ENCODE results near the gene DGCR6.
"Not testable (repeated sequence)": the region's sequence is repeated elsewhere in the genome, so short reads cannot be mapped to it uniquely, and the experiment has no call there.

Gene DGCR6

DNA sequence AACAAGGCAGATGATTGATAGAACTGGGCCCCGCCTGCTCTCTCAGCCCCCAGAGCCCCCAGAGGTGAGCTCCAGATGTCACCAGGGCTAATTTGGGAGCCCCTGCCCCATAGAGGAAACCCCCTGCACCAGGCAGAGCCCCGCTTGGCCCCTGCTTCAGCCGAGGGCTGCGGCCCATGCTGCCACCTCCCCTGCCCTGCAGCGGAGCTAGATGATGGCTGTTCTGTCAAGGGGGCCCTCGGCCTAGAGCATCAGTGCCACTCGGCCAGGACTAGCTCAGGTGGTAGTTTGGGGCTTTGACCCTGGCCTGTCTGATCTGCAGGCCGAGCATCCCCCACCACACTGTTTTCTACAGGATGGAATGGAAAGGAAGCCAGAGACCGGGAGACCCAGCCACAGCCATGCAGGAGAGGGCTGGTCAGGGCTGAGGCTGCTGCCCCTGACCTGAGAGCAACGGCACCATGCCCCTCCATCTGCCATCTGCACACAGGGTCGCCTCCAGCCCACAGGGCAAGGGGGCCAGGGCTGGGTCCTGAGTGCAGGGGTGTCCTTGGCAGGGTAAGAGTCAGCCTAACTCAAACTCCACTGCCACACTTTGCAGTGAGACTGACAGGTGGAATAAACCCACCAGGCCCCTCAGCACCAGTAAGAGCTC, 54.2 kb downstream of the DGCR6 start:
- DNase-seq (ENCODE audit: low read depth): not testable (repeated sequence)

- not testable (repeated sequence) for DNase-seq (ENCODE audit: low read depth)
These were observed 55.1 kb downstream of the DGCR6 start for GRCh38 chr22:18961201-18961600.

Data from fibroblast of gingiva (primary cell).